ENCODE data around the gene ZNF518B. TPM values are rescaled to one million over a fixed set of nuclear protein-coding genes. Genes with fewer than 3 reads are reported as not detected.

Gene ZNF518B
- total RNA-seq, 1 donor from 2014 or later = 44.0 TPM

- no peaks in the 10 kb centered on the region for H3K36me3 Mint-ChIP-seq
- TF ChIP-seq CTCF (conservative IDR thresholded peaks at IDR 0.05) = no peak
- peaks cover 59% of the 10 kb centered on the region for H3K27me3 Mint-ChIP-seq
- no peak for DNase-seq (ENCODE audit: extremely low spot score, unreplicated experiment)
- peak overlapping the region; percentile 88 for H3K4me3 Mint-ChIP-seq
- peaks cover 12% of the 10 kb centered on the region for H3K9me3 Mint-ChIP-seq
- no peaks in the 10 kb centered on the region for H3K4me1 Mint-ChIP-seq (ENCODE audit: unreplicated experiment)
- H3K27ac Mint-ChIP-seq = no peak overlapping the region
Measured at GRCh38 chr4:10461850-10462400, 4.7 kb upstream of the ZNF518B start.

DNA sequence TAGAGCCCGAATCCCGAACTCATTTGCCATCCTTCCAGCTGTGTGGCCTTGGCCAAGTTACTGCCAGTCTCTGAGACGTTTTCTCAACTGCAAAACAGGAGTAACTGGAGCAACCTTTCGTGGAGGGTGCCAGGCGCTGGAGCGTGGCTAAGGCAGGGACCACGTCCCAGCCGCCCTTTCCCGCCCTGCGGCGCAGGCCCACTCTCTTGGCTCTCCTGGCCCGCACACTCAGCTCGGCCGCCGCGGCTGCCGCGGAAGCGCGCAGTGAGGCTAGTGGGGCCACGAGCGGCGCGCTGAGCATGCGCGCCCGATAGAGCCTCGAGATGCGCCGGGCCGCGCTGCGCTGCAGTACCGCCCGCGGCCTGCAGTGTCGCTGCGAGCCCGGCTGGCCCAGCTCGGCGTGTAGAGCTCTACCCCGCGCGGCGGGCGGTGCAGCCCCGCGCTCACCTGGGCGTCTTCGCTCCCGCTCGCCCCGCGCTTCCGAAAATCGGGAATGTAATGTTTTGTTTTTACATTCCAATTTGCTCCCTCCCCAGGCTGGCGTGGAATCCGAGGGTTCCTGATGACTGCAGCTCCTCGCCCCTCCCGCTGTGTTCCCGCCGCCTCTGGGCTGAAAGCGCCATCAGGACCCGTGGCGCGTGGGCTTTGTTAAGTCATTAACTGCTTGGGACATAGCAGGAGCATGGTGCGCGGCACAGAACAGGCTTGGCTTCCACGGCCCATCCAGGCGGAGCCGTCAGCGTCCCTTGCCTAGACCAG, 4.0 kb upstream of the ZNF518B start:
- Mint-ChIP-seq H3K27me3 (peaks cover 59% of the 10 kb centered on the region), H3K27ac (no peak overlapping the region), H3K4me3 (peak overlapping the region; percentile 88), H3K4me1 (ENCODE audit: unreplicated experiment) (no peaks in the 10 kb centered on the region), H3K9me3 (peaks cover 12% of the 10 kb centered on the region), H3K36me3 (peaks cover 1% of the 10 kb centered on the region)
- DNase-seq (ENCODE audit: extremely low spot score, unreplicated experiment) = peak; percentile 78
- peak; percentile 96 for TF ChIP-seq CTCF (conservative IDR thresholded peaks at IDR 0.05)

DNA sequence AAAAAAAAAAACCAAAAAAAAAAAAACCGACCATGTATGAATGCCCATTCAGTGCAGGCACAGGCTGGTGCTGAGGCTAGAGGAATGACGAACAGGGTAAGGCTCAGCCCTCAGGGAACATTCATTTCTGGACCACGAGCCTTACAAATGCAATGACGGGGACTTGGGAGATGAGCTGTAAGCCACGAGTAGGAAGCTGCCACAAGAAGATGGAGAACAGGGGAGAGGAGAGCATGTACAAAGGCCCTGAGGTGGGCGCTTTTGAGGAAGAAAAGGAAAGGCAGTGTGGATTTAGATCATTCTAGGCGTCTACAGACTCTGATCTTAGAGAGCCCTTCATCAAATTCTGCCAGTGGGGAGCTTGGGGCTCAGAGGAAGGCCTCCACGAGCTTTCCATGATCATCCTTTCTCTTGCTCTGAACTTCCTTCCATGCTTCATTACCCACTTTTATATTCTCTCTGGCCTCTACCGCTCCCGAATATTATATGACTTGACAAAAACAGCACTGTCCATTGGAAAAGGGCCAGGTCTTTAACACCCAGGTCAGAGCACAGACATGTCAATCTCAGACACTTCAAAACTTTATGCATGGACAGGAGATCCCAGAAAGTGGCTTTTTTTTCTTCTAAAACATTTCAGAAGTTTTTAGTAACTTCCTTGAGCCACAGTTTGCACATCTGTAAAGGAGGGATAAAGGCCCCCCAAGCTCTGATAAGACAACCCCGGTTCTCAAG, 3.3 kb upstream of the ZNF518B start:
- TF ChIP-seq CTCF (conservative IDR thresholded peaks at IDR 0.05) = no peak
- H3K27ac Mint-ChIP-seq = no peak overlapping the region
- peak overlapping the region; percentile 50 for H3K4me3 Mint-ChIP-seq

DNA sequence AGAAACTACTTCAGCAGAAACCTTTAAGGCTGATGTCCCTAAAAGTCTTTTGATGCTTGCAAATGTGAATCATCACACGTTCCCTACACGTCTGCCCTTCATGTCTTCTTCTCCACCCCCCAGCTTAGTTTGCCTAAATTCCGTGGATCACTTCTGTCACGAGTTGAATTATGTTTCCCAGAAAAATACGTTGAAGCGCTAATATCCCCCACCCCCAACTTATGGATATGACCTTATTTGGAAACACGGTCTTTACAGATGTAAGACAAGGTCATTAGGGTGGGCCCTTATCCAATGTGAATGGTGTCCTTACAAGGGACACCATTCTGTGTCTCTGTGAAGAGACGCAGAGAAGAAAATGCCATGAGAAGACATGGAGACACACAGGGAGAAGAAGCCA, 2.1 kb upstream of the ZNF518B start:
- Mint-ChIP-seq H3K9me3 (peaks cover 14% of the 10 kb centered on the region), H3K36me3 (peaks cover 15% of the 10 kb centered on the region), H3K4me3 (peak overlapping the region; percentile 22), H3K27me3 (peaks cover 50% of the 10 kb centered on the region), H3K4me1 (ENCODE audit: unreplicated experiment) (peaks cover 3% of the 10 kb centered on the region), H3K27ac (no peak overlapping the region)
- no peak for TF ChIP-seq CTCF (conservative IDR thresholded peaks at IDR 0.05)
- no peak for DNase-seq (ENCODE audit: extremely low spot score, unreplicated experiment)

More for the DNA sequence above, 3.3 kb upstream of the ZNF518B start:
- Mint-ChIP-seq H3K36me3 (peaks cover 7% of the 10 kb centered on the region), H3K4me1 (ENCODE audit: unreplicated experiment) (no peaks in the 10 kb centered on the region), H3K27me3 (peaks cover 59% of the 10 kb centered on the region), H3K9me3 (peaks cover 12% of the 10 kb centered on the region)
- DNase-seq (ENCODE audit: extremely low spot score, unreplicated experiment) = no peak

- Mint-ChIP-seq H3K9me3 (peaks cover 17% of the 10 kb centered on the region), H3K4me3 (peak overlapping the region; percentile 70), H3K4me1 (ENCODE audit: unreplicated experiment) (peaks cover 3% of the 10 kb centered on the region), H3K27me3 (peaks cover 46% of the 10 kb centered on the region), H3K36me3 (peaks cover 25% of the 10 kb centered on the region), H3K27ac (no peak overlapping the region)
- no peak for DNase-seq (ENCODE audit: extremely low spot score, unreplicated experiment)
- no peak for TF ChIP-seq CTCF (conservative IDR thresholded peaks at IDR 0.05)
Measured at GRCh38 chr4:10458177-10458576, 951 bp upstream of the ZNF518B start.

All from type B pancreatic cell (in vitro differentiated cells).